Motor neuron (in vitro differentiated cells): Measurements from ENCODE around the gene PCDHB15. TPM values are rescaled to one million over a fixed set of nuclear protein-coding genes. Genes with fewer than 3 reads are reported as not detected.
"Not testable (repeated sequence)": the region's sequence is repeated elsewhere in the genome, so short reads cannot be mapped to it uniquely, and the experiment has no call there.

Source experiments
- ATAC-seq, 8 experiments: fragments of 200-7000 bp; cut with Tn5 transposase; replicated peaks in 6 of 8; 2 replicates each; pipeline ENCODE4 v1.8.0; 2021; ENCODE audit warnings: mild to moderate bottlenecking in 8 of 8, moderate library complexity in 8 of 8
- H3K27ac ChIP-seq, 2 donors: fragments of 250-450 bp; sonication (Bioruptor Pico); 2 replicates each; pipeline ENCODE4 v1.9.0; 2021; ENCODE audit warnings: antibody characterized with exemption in 2 of 2, mild to moderate bottlenecking in 2 of 2, moderate library complexity in 1 of 2
- H3K4me1 ChIP-seq, 2 donors: fragments of 250-450 bp; sonication (Bioruptor Pico); replicated peaks in 1 of 2; 2 replicates each; pipeline ENCODE4 v1.6.1; 2021; ENCODE audit warnings: antibody characterized with exemption in 2 of 2, mild to moderate bottlenecking in 2 of 2, moderate library complexity in 1 of 2
- H3K4me3 ChIP-seq, 5 donors: fragments of 250-450 bp; sonication (Bioruptor Pico); 2 replicates each; pipeline ENCODE4 v1.9.0; 2021; ENCODE audit warnings: antibody characterized with exemption in 5 of 5, mild to moderate bottlenecking in 5 of 5, moderate library complexity in 4 of 5
- WGBS, 10 experiments: fragments of 450-650 bp; shearing (Covaris generic); methylation state at CpG; one replicate each; pipeline ENCODE4 v1.0.0; 2022; 5-methylcytosine and 5-hydroxymethylcytosine counted together
- in situ Hi-C, 9 experiments: fragments of 400-800 bp; cut with MboI; loops; one replicate each; pipeline ENCODE4 v1.15.0; 2021; ENCODE audit warnings: low sequenced_read_pairs in 9 of 9, low pct_unique_long_range_greater_than_20kb in 2 of 9; ENCODE audit not compliant: unreplicated experiment in 9 of 9
- total RNA-seq, 8 experiments: library from RNA; unstranded; fragments of 300-600 nt; gene quantifications; 2 replicates each; pipeline versions ENCODE4 v1.2.3 to v1.2.4, GENCODE V29; 2022

Gene PCDHB15
- total RNA-seq = 1 to 10 TPM in 6 of 8 experiments, under 1 TPM in 2; 0.25 to 8.6 (median 3.5) TPM

DNA sequence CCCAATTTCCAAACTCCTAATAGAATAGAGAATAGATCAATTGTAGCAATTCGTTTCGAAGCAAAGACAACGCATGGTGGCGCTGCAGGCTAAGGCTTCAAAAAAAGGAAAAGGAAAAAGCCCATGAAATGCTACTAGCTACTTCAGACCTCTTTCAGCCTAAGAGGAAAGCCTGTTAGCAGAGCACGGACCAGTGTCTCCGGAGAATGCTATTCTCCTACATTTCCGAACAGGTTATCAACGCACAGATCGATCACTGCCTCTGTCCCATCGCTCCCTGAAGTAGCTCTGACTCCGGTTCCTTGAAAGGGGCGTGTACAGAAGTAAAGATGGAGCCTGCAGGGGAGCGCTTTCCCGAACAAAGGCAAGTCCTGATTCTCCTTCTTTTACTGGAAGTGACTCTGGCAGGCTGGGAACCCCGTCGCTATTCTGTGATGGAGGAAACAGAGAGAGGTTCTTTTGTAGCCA lies at the start of gene PCDHB15:
PCDHB15 (plus strand) TSS at position 146 of the 468 bp plus-strand sequence; CDS start at position 330, 184 bp downstream.
- H3K27ac ChIP-seq = no peak within 1 kb of the TSS
- peak in 3 of 8 experiments; percentile 33 to 62 (median 45) for ATAC-seq
- no peaks in the 10 kb centered on the region for H3K4me1 ChIP-seq
- peak within 1 kb of the TSS in 3 of 5 donors; percentile 19 to 31 (median 25) for H3K4me3 ChIP-seq
- in situ Hi-C loops = no loop called here
- WGBS, 10 experiments = 0 to 85% (median 32%) methylated on average over 3 to 16 of the region's 16 CpGs

DNA sequence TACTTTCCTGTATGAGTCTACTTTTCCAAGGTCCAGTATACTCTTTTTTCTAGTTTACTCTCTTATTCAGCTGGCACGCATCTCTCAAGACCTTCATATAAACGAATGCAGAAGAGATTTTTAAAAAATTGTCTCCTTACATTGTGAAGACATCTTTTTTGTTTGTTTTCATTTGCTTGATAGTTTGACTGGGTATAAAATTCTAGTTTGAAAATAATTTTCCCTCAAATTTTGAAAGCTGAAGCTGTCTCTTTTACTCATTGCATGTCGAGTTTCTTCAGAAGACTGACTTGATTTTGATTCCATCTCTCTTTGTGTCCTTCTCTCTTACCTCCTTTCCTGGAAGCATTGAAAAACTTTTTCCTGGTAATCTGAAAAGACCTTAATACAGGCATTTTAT lies 48.8 kb upstream of the PCDHB15 start:
- Histone ChIP-seq H3K27ac (no peak overlapping the region), H3K4me1 (no peaks in the 10 kb centered on the region), H3K4me3 (no peak overlapping the region)
- 0 to 58% (median 29%) methylated on average over 3 of the region's 3 CpGs for WGBS, 10 experiments
- in situ Hi-C loops = loop anchor here in 4 of 9 experiments (25.0 kb wide), 1 partner anchor 366 kb away; no protein-coding TSS in a partner anchor
- ATAC-seq = no peak

GRCh38 chr5:141199359-141200235 lies 45.6 kb upstream of the PCDHB15 start, which contains the start of gene PCDHB11:
PCDHB11 (plus strand) TSS chr5:141199627; CDS start chr5:141199775, 148 bp downstream.
- 10 to 73% (median 45%) methylated on average over 5 to 13 of the region's 21 CpGs for WGBS, 10 experiments
- ATAC-seq = peak in 4 of 8 experiments; percentile 14 to 33 (median 26)
- Histone ChIP-seq H3K4me1 (no peaks in the 10 kb centered on the region), H3K27ac (peak within 1 kb of the TSS in 1 of 2 donors; percentile 57), H3K4me3 (peak within 1 kb of the TSS; percentile 1 to 36 (median 23))
- in situ Hi-C loops = loop anchor here in 7 of 9 experiments (25.0 kb wide), 1 partner anchor 363 kb away; no protein-coding TSS in a partner anchor

GRCh38 chr5:141201126-141201525 lies 44.1 kb upstream of the PCDHB15 start:
- WGBS, 10 experiments = 0 to 100% methylated on average over 1 of the region's 38 CpGs; no CpG with 5 or more reads in 8 of the 10 experiments
- H3K4me3 ChIP-seq, H3K27ac ChIP-seq, ATAC-seq, H3K4me1 ChIP-seq: not testable (repeated sequence)
- in situ Hi-C loops = loop anchor here in 3 of 9 experiments (25.0 kb wide), 1 partner anchor 361 kb away; no protein-coding TSS in a partner anchor

- in situ Hi-C loops = loop anchor here in 3 of 9 experiments (25.0 kb wide), 1 partner anchor 361 kb away; no protein-coding TSS in a partner anchor
- H3K27ac ChIP-seq, ATAC-seq, H3K4me3 ChIP-seq, H3K4me1 ChIP-seq: not testable (repeated sequence)
- 0 to 76% (median 15%) methylated on average over 1 to 20 of the region's 35 CpGs; no CpG with 5 or more reads in 4 of the 10 experiments for WGBS, 10 experiments
Observed at GRCh38 chr5:141201646-141202045, 43.5 kb upstream of the PCDHB15 start.

DNA sequence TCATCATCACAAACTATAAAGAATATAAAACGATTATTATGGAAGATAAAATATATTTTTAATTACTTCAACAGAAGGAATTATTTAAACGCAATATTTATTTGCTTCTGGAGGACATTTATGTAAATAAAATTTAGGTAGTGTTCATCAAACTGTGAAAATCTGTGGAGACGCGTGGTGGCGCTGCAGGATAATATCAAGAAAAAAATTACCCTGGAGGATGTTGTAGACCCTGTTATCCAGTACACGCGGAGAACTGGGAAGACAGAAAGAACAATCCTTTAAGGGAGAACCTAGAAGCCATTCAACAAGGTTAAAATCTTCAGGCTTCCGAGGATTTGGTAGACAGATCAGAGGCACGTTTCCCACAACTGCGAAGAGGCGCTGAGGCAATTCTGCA lies 36.7 kb upstream of the PCDHB15 start, which contains the start of gene PCDHB12:
PCDHB12 (plus strand) TSS at position 242 of the 400 bp plus-strand sequence. CDS start 189 bp downstream, outside the sequence.
- H3K4me3 ChIP-seq = peak within 1 kb of the TSS in 2 of 5 donors; percentile 32 to 36
- in situ Hi-C loops = loop anchor here in 3 of 9 experiments (25.0 kb wide), 1 partner anchor 354 kb away; no protein-coding TSS in a partner anchor
- WGBS, 10 experiments = 0 to 85% (median 31%) methylated on average over 1 to 11 of the region's 11 CpGs

DNA sequence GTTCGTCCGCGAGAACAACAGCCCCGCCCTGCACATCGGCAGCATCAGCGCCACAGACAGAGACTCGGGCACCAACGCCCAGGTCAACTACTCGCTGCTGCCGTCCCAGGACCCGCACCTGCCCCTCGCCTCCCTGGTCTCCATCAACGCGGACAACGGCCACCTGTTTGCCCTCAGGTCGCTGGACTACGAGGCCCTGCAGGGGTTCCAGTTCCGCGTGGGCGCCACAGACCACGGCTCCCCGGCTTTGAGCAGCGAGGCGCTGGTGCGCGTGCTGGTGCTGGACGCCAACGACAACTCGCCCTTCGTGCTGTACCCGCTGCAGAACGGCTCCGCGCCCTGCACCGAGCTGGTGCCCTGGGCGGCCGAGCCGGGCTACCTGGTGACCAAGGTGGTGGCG lies 34.9 kb upstream of the PCDHB15 start:
- WGBS, 10 experiments = 67 to 100% methylated on average over 3 to 5 of the region's 39 CpGs; no CpG with 5 or more reads in 8 of the 10 experiments
- H3K4me3 ChIP-seq, H3K27ac ChIP-seq, H3K4me1 ChIP-seq, ATAC-seq: not testable (repeated sequence)
- in situ Hi-C loops = loop anchor here in 3 of 9 experiments (25.0 kb wide), 1 partner anchor 352 kb away; no protein-coding TSS in a partner anchor

More for the DNA sequence above, 36.7 kb upstream of the PCDHB15 start, which contains the start of gene PCDHB12:
- Histone ChIP-seq H3K4me1 (no peaks in the 10 kb centered on the region), H3K27ac (peak within 1 kb of the TSS in 1 of 2 donors; percentile 12)
- peak in 1 of 8 experiments; percentile 23 for ATAC-seq

DNA sequence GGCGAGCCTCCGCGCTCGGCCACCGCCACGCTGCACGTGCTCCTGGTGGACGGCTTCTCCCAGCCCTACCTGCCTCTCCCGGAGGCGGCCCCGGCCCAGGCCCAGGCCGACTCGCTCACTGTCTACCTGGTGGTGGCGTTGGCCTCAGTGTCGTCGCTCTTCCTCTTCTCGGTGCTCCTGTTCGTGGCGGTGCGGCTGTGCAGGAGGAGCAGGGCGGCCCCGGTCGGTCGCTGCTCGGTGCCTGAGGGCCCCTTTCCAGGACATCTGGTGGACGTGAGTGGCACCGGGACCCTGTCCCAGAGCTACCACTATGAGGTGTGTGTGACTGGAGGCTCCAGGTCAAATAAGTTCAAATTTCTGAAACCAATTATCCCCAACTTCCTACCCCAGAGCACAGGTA lies 34.3 kb upstream of the PCDHB15 start:
- in situ Hi-C loops = loop anchor here in 3 of 9 experiments (25.0 kb wide), 1 partner anchor 351 kb away; no protein-coding TSS in a partner anchor
- not testable (repeated sequence) for H3K27ac ChIP-seq, H3K4me1 ChIP-seq, ATAC-seq, H3K4me3 ChIP-seq
- WGBS, 10 experiments = 85% methylated on average over 2 of the region's 27 CpGs; no CpG with 5 or more reads in 9 of the 10 experiments

DNA sequence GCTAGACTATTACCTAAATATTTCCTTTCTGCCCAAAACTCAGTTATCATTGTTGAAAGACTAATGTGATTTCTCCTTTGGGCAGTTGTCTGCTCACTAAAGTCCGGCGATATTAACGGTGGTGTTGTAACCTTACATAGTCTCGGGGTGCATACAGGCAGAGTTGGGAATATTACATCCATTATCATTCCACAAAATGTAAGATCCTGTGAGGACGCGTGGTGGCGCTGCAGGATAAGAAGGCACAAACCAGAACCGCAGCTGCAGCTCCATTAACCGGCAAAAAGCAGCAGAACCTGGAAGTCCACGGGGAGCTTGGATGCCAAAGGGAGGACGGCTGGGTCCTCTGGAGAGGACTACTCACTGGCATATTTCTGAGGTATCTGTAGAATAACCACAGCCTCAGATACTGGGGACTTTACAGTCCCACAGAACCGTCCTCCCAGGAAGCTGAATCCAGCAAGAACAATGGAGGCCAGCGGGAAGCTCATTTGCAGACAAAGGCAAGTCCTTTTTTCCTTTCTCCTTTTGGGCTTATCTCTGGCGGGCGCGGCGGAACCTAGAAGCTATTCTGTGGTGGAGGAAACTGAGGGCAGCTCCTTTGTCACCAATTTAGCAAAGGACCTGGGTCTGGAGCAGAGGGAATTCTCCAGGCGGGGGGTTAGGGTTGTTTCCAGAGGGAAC lies 31.4 kb upstream of the PCDHB15 start, which contains the start of gene PCDHB13:
PCDHB13 (plus strand) TSS at position 264 of the 684 bp plus-strand sequence; CDS start at position 469, 205 bp downstream.
- WGBS, 10 experiments = 0 to 100% (median 21%) methylated on average over 1 to 8 of the region's 18 CpGs; no CpG with 5 or more reads in 2 of the 10 experiments
- in situ Hi-C loops = loop anchor here in 3 of 9 experiments (25.0 kb wide), 1 partner anchor 349 kb away; no protein-coding TSS in a partner anchor
- H3K27ac ChIP-seq, H3K4me1 ChIP-seq: not testable (repeated sequence)
- ATAC-seq = peak in 5 of 8 experiments; percentile 23 to 89 (median 55)
- H3K4me3 ChIP-seq = peak within 1 kb of the TSS in 2 of 5 donors; percentile 34

- H3K27ac ChIP-seq, H3K4me1 ChIP-seq, H3K4me3 ChIP-seq, ATAC-seq: not testable (repeated sequence)
- in situ Hi-C loops = loop anchor here in 3 of 9 experiments (25.0 kb wide), 1 partner anchor 348 kb away; no protein-coding TSS in a partner anchor
- WGBS, 10 experiments = 30 to 100% (median 67%) methylated on average over 2 to 5 of the region's 12 CpGs; no CpG with 5 or more reads in 6 of the 10 experiments
Observed at GRCh38 chr5:141214583-141214982, 30.6 kb upstream of the PCDHB15 start.

- in situ Hi-C loops = loop anchor here in 3 of 9 experiments (25.0 kb wide), 1 partner anchor 347 kb away; no protein-coding TSS in a partner anchor
- 0 to 100% (median 40%) methylated on average over 1 to 11 of the region's 40 CpGs; no CpG with 5 or more reads in 5 of the 10 experiments for WGBS, 10 experiments
- H3K4me1 ChIP-seq, H3K4me3 ChIP-seq, ATAC-seq, H3K27ac ChIP-seq: not testable (repeated sequence)
Observed at GRCh38 chr5:141215504-141215903, 29.7 kb upstream of the PCDHB15 start.

GRCh38 chr5:141216035-141216434 lies 29.2 kb upstream of the PCDHB15 start:
- H3K27ac ChIP-seq, ATAC-seq, H3K4me1 ChIP-seq, H3K4me3 ChIP-seq: not testable (repeated sequence)
- 0 to 71% methylated on average over 1 to 2 of the region's 26 CpGs; no CpG with 5 or more reads in 8 of the 10 experiments for WGBS, 10 experiments
- in situ Hi-C loops = loop anchor here in 3 of 9 experiments (25.0 kb wide), 1 partner anchor 346 kb away; no protein-coding TSS in a partner anchor
